HG03280 (cell line): ENCODE data around the gene PRICKLE4.

Source experiments
- ATAC-seq: cut with Tn5 transposase; IDR thresholded peaks from one replicate; pipeline ENCODE4 v1.9.1; 2021; ENCODE audit warnings: mild to moderate bottlenecking, moderate library complexity; ENCODE audit not compliant: unreplicated experiment

The PRICKLE4 gene

GRCh38 chr6:41769376-41769775 is 11.2 kb upstream of the PRICKLE4 start:
- no peak for ATAC-seq

GRCh38 chr6:41770381-41771057 is 10.1 kb upstream of the PRICKLE4 start:
- ATAC-seq = no peak

GRCh38 chr6:41771058-41771983 is 9.3 kb upstream of the PRICKLE4 start:
- ATAC-seq = no peak

- no peak for ATAC-seq
These were observed 5.7 kb upstream of the PRICKLE4 start for GRCh38 chr6:41774841-41775240.

GRCh38 chr6:41775293-41775882 is 5.2 kb upstream of the PRICKLE4 start:
- ATAC-seq = no peak

GRCh38 chr6:41777551-41778285 is 2.9 kb upstream of the PRICKLE4 start:
- no peak for ATAC-seq

- ATAC-seq = no peak
These were observed 1.7 kb upstream of the PRICKLE4 start for GRCh38 chr6:41778895-41779294.

- ATAC-seq = no peak
These were observed 1.2 kb upstream of the PRICKLE4 start for GRCh38 chr6:41779336-41779735.

- ATAC-seq = peak; percentile 90
These were observed 613 bp upstream of the PRICKLE4 start, which contains the start of gene FRS3 for GRCh38 chr6:41779788-41780550. Gene FRS3 (minus strand): TSS chr6:41779900. CDS start chr6:41776987, 2,913 bp downstream.

GRCh38 chr6:41781366-41781730 is 766 bp downstream of the PRICKLE4 start:
- ATAC-seq = no peak

GRCh38 chr6:41783106-41783780 is 2.7 kb downstream of the PRICKLE4 start:
- no peak for ATAC-seq

- no peak for ATAC-seq
These were observed 4.1 kb downstream of the PRICKLE4 start for GRCh38 chr6:41784581-41785171.

GRCh38 chr6:41785254-41785653 is 4.7 kb downstream of the PRICKLE4 start:
- no peak for ATAC-seq

GRCh38 chr6:41785689-41786450 is 5.3 kb downstream of the PRICKLE4 start:
- no peak for ATAC-seq

- peak; percentile 63 for ATAC-seq
These were observed 6.1 kb downstream of the PRICKLE4 start for GRCh38 chr6:41786451-41787218.

GRCh38 chr6:41787219-41787917 is 6.8 kb downstream of the PRICKLE4 start, which contains the start of gene TOMM6:
Gene TOMM6 (plus strand): TSS chr6:41787694. CDS start chr6:41787698, 4 bp downstream.
- ATAC-seq = peak; percentile 84

- no peak for ATAC-seq
These were observed 8.8 kb downstream of the PRICKLE4 start for GRCh38 chr6:41789390-41789724.
